ENCODE data around the gene WNT3A. TPM values are rescaled to one million over a fixed set of nuclear protein-coding genes. Genes with fewer than 3 reads are reported as not detected.
"Not testable (repeated sequence)": the region's sequence is repeated elsewhere in the genome, so short reads cannot be mapped to it uniquely, and the experiment has no call there.

WNT3A gene
- total and polyA plus RNA-seq, 5 donors from 2014 or later = not detected

DNA sequence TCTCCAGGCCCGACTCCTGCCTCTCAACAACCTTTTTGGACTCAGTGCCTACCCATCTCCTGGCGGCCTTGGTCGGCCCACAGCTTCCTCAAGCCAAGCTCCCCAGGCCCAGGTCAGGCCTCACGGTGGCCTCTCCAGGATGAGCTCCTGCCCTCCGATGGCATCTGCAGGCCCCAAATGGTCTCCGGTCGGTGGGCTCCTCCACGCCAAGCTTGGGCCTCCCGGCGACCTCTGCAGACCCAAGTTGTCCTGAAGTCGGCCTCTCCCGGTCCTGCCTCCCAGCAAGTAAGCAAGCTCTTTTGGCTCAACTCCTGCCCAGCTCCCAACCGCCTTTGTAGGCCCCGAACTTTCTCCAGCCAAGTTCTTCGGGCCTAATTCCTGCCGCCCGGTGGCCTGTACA is 35.6 kb upstream of the WNT3A start:
- DNase-seq; H3K36me3 ChIP-seq (ENCODE audit: control insufficient read depth, insufficient read depth, low read length); H3K27me3 Mint-ChIP-seq; H3K4me3 ChIP-seq (ENCODE audit: low read depth, low read length); H3K36me3 Mint-ChIP-seq; H3K4me3 Mint-ChIP-seq; H3K4me1 Mint-ChIP-seq; H3K27ac ChIP-seq (ENCODE audit: insufficient read depth, low read length, poor library complexity, severe bottlenecking); H3K4me1 ChIP-seq (ENCODE audit: control insufficient read depth, insufficient read depth, low read length, poor library complexity, severe bottlenecking); ATAC-seq (ENCODE audit: low read depth in 2 of 2); H3K27me3 ChIP-seq (ENCODE audit: control insufficient read depth, insufficient read depth, low read length); H3K9me3 Mint-ChIP-seq; H3K27ac Mint-ChIP-seq; H3K9me3 ChIP-seq (ENCODE audit: control insufficient read depth in 2 of 2, low read length in 2 of 2): not testable (repeated sequence)

DNA sequence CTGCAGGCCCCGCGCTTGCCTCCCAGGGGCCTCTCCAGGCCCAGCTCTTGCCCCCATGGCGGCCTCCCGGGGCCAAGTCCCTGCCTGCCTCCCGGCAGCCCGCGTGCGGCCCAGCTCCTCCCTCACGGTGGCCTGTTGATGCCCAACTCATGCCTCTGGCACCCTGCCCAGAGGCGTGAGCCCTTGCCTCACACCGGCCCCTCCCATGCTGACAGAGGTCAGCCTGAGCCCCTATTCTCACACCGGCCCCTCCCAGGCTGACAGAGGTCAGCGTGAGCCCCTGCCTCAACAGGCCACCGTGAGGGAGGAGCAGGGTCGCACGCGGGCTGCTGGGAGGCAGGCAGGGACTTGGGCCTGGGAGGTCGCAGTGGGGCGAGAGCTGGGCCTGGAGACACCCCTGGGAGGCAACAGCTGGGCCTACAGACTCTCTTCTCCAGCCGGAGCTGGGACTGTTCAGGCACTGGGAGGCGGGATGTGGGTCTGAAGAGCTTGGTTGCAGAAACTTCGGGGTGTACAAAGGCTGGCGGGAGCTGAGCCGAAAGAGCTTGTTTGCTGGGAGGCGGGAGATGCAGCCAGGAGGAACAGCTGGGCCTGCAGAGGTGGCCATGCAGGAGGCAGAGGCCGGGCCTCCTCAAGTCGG is 35.0 kb upstream of the WNT3A start:
- DNase-seq; H3K4me3 ChIP-seq (ENCODE audit: low read depth, low read length); H3K27ac ChIP-seq (ENCODE audit: insufficient read depth, low read length, poor library complexity, severe bottlenecking); H3K9me3 ChIP-seq (ENCODE audit: control insufficient read depth in 2 of 2, low read length in 2 of 2); H3K4me1 ChIP-seq (ENCODE audit: control insufficient read depth, insufficient read depth, low read length, poor library complexity, severe bottlenecking); H3K27me3 ChIP-seq (ENCODE audit: control insufficient read depth, insufficient read depth, low read length); H3K4me1 Mint-ChIP-seq; ATAC-seq (ENCODE audit: low read depth in 2 of 2); H3K27ac Mint-ChIP-seq; H3K36me3 ChIP-seq (ENCODE audit: control insufficient read depth, insufficient read depth, low read length); H3K4me3 Mint-ChIP-seq; H3K36me3 Mint-ChIP-seq; H3K27me3 Mint-ChIP-seq; H3K9me3 Mint-ChIP-seq: not testable (repeated sequence)

DNA sequence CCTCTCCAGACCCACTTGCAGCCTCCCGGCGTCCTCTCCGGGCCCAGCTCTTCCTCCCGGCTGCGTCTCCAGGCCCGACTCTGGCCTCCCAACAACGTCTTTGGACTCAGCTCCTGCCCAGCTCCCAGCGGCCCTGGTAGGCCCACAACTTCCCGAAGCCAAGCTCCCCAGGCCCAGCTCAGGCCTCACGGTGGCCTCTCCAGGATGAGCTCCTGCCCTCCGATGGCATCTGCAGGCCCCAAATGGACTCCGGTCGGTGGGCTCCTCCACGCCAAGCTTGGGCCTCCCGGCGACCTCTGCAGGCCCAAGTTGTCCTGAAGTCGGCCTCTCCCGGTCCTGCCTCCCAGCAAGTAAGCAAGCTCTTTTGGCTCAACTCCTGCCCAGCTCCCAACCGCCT is 34.5 kb upstream of the WNT3A start:
- DNase-seq; H3K27ac ChIP-seq (ENCODE audit: insufficient read depth, low read length, poor library complexity, severe bottlenecking); H3K27me3 ChIP-seq (ENCODE audit: control insufficient read depth, insufficient read depth, low read length); ATAC-seq (ENCODE audit: low read depth in 2 of 2); H3K36me3 ChIP-seq (ENCODE audit: control insufficient read depth, insufficient read depth, low read length); H3K4me3 ChIP-seq (ENCODE audit: low read depth, low read length); H3K4me1 ChIP-seq (ENCODE audit: control insufficient read depth, insufficient read depth, low read length, poor library complexity, severe bottlenecking); H3K27me3 Mint-ChIP-seq; H3K4me3 Mint-ChIP-seq; H3K9me3 Mint-ChIP-seq; H3K27ac Mint-ChIP-seq; H3K9me3 ChIP-seq (ENCODE audit: control insufficient read depth in 2 of 2, low read length in 2 of 2); H3K36me3 Mint-ChIP-seq; H3K4me1 Mint-ChIP-seq: not testable (repeated sequence)

DNA sequence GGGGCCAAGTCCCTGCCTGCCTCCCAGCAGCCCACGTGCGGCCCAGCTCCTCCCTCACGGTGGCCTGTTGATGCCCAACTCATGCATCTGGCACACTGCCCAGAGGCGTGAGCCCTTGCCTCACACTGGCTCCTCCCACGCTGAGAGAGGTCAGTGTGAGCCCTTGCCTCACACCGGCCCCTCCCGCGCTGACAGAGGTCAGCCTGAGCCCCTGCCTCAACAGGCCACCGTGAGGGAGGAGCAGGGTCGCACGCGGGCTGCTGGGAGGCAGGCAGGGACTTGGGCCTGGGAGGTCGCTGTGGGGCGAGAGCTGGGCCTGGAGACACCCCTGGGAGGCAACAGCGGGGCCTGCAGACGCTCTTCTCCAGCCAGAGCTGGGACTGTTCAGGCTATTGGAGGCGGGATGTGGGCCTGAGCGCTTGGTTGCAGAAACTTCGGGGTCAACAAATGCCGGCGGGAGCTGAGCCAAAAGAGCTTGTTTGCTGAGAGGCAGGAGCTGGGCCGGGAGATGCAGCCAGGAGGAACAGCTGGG is 33.9 kb upstream of the WNT3A start:
- H3K27ac ChIP-seq (ENCODE audit: insufficient read depth, low read length, poor library complexity, severe bottlenecking); H3K9me3 Mint-ChIP-seq; H3K4me1 Mint-ChIP-seq; H3K4me1 ChIP-seq (ENCODE audit: control insufficient read depth, insufficient read depth, low read length, poor library complexity, severe bottlenecking); H3K9me3 ChIP-seq (ENCODE audit: control insufficient read depth in 2 of 2, low read length in 2 of 2); ATAC-seq (ENCODE audit: low read depth in 2 of 2); H3K4me3 Mint-ChIP-seq; H3K4me3 ChIP-seq (ENCODE audit: low read depth, low read length); H3K36me3 Mint-ChIP-seq; DNase-seq; H3K27me3 Mint-ChIP-seq; H3K36me3 ChIP-seq (ENCODE audit: control insufficient read depth, insufficient read depth, low read length); H3K27me3 ChIP-seq (ENCODE audit: control insufficient read depth, insufficient read depth, low read length); H3K27ac Mint-ChIP-seq: not testable (repeated sequence)

DNA sequence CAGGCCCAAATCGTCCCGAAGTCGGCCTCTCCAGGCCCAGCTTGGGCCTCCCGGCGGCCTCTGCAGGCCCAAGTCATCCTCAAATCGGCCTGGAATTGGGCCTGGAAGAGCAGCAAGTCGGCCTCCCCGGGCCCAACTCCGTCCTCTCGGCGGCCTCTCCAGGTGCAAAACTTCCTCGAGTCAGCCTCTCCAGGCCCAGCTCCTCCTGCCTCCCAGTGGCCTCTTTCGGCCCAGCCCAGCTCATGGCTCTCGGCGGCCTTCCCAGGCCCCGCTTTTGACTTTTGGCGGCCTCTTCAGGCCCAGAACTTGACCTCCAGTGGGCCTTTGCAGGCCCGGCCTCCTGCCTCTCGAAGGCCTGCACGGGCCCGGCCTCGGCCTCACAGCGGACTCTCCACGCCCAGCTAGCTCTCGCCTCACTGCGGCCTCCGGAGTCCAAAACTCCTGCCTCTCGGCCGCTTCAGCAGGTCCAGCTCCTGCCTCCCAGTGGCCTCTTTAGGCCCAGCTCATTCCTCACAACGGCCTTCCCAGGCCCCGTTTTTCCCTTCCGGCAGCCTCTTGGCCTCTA is 33.0 kb upstream of the WNT3A start:
- not testable (repeated sequence) for H3K9me3 Mint-ChIP-seq; H3K4me3 ChIP-seq (ENCODE audit: low read depth, low read length); H3K27me3 ChIP-seq (ENCODE audit: control insufficient read depth, insufficient read depth, low read length); H3K4me1 ChIP-seq (ENCODE audit: control insufficient read depth, insufficient read depth, low read length, poor library complexity, severe bottlenecking); H3K36me3 Mint-ChIP-seq; DNase-seq; H3K36me3 ChIP-seq (ENCODE audit: control insufficient read depth, insufficient read depth, low read length); H3K27me3 Mint-ChIP-seq; H3K9me3 ChIP-seq (ENCODE audit: control insufficient read depth in 2 of 2, low read length in 2 of 2); H3K27ac ChIP-seq (ENCODE audit: insufficient read depth, low read length, poor library complexity, severe bottlenecking); H3K27ac Mint-ChIP-seq; ATAC-seq (ENCODE audit: low read depth in 2 of 2); H3K4me1 Mint-ChIP-seq; H3K4me3 Mint-ChIP-seq

DNA sequence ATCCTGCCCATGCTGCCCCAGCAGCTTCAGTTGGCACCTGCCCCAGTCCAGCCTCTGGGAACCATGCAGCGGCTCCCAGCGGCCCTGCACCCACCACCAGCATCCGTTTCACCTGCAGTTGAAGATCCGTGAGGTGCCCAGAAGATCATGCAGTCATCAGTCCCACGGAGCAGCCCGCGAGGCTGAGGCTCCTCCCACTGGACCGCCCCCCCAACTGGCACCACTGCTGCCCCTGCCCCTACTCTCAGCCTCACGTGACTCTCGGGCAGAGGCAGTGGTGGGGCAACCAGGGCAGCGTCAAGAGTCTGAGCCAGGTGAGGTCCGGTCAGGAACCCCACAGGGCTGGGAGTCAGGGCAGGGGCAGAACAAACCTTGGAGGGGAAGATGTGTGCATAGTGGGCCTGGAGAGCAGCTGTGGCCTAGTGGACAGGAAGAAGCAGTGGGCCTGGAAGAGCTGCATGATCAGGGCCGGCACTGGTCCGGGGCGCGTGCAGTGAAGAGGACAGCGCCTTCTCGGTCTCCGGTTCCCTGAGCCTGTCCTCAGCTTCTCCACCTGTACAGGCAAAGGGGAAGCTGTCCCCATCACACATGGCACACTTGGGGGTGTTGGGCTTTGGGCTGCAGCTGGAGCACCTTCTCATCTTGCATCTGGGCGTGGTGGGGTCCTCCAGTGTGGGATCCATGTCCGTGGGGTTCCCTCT is 31.1 kb upstream of the WNT3A start:
- not testable (repeated sequence) for H3K27me3 Mint-ChIP-seq; H3K9me3 Mint-ChIP-seq; H3K4me1 Mint-ChIP-seq; H3K4me3 ChIP-seq (ENCODE audit: low read depth, low read length); H3K4me1 ChIP-seq (ENCODE audit: control insufficient read depth, insufficient read depth, low read length, poor library complexity, severe bottlenecking); H3K27ac ChIP-seq (ENCODE audit: insufficient read depth, low read length, poor library complexity, severe bottlenecking); H3K9me3 ChIP-seq (ENCODE audit: control insufficient read depth in 2 of 2, low read length in 2 of 2); H3K27ac Mint-ChIP-seq; DNase-seq; H3K27me3 ChIP-seq (ENCODE audit: control insufficient read depth, insufficient read depth, low read length); ATAC-seq (ENCODE audit: low read depth in 2 of 2); H3K4me3 Mint-ChIP-seq; H3K36me3 ChIP-seq (ENCODE audit: control insufficient read depth, insufficient read depth, low read length); H3K36me3 Mint-ChIP-seq

DNA sequence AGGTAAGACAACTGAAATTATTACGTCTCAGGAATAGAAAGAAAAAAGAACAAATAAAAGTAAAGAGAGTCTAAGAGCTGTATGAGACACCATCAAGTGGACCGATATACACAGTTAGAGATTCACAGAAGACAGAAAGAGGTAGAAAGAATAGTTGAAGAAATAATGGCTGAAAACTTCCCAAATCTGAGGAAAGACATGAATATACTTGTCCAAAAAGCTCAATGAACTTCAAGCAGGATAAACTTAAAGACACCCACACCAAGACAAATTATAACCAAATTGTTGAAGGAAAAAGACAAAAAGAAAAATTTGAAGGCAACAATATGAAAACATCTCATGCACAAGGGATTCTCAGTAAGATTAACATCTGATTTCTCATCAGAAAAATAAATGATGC is 19.6 kb upstream of the WNT3A start:
- no peaks in the 10 kb centered on the region for H3K36me3 Mint-ChIP-seq
- H3K27ac ChIP-seq (ENCODE audit: insufficient read depth, low read length, poor library complexity, severe bottlenecking) = no peak overlapping the region
- H3K27ac Mint-ChIP-seq = no peak overlapping the region
- no peak overlapping the region for H3K4me3 ChIP-seq (ENCODE audit: low read depth, low read length)
- H3K4me3 Mint-ChIP-seq = no peak overlapping the region
- ATAC-seq (ENCODE audit: low read depth in 2 of 2) (no peak), DNase-seq (no peak)
- no peaks in the 10 kb centered on the region for H3K36me3 ChIP-seq (ENCODE audit: control insufficient read depth, insufficient read depth, low read length)
- H3K27me3 Mint-ChIP-seq = peaks cover 36% of the 10 kb centered on the region
- peaks cover 0 to 3% of the 10 kb centered on the region in 2 experiments for H3K9me3 ChIP-seq (ENCODE audit: control insufficient read depth in 2 of 2, low read length in 2 of 2)
- H3K4me1 ChIP-seq (ENCODE audit: control insufficient read depth, insufficient read depth, low read length, poor library complexity, severe bottlenecking) = no peaks in the 10 kb centered on the region
- no peaks in the 10 kb centered on the region for H3K4me1 Mint-ChIP-seq
- peaks cover 18% of the 10 kb centered on the region for H3K27me3 ChIP-seq (ENCODE audit: control insufficient read depth, insufficient read depth, low read length)
- H3K9me3 Mint-ChIP-seq = peaks cover 3 to 9% (median 6%) of the 10 kb centered on the region in 7 donors

Measured in CD4-positive, CD25-positive, alpha-beta regulatory T cell (primary cell).